HUES48 (cell line): ENCODE results near the gene CENPV.
"Not testable (repeated sequence)": the region's sequence is repeated elsewhere in the genome, so short reads cannot be mapped to it uniquely, and the experiment has no call there.

Experiments
- H3K27ac ChIP-seq: one replicate; pipeline ENCODE4 v1.7.0; 2013; ENCODE audit warnings: low read depth, low read length, inconsistent platforms
- H3K27me3 ChIP-seq: 2 replicates; pipeline ENCODE4 v1.6.1; 2013; ENCODE audit warnings: mild to moderate bottlenecking, low read length; ENCODE audit not compliant: control insufficient read depth, insufficient read depth
- H3K36me3 ChIP-seq: 2 replicates; pipeline ENCODE4 v1.6.1; 2013; ENCODE audit warnings: low read length; ENCODE audit not compliant: control insufficient read depth, insufficient read depth
- H3K4me1 ChIP-seq: 2 replicates; pipeline ENCODE4 v1.6.1; 2013; ENCODE audit warnings: mild to moderate bottlenecking, low read length; ENCODE audit not compliant: control insufficient read depth, insufficient read depth
- H3K4me3 ChIP-seq: 2 replicates; pipeline ENCODE4 v1.5.1; 2013; ENCODE audit warnings: mild to moderate bottlenecking, low read depth, low read length
- H3K9ac ChIP-seq: 2 replicates; pipeline ENCODE4 v1.6.1; 2013; ENCODE audit warnings: mild to moderate bottlenecking, low read depth, low read length, moderate library complexity
- H3K9me3 ChIP-seq: 2 replicates; pipeline ENCODE4 v1.6.1; 2013; ENCODE audit warnings: low read length; ENCODE audit not compliant: control insufficient read depth, insufficient read depth

CENPV gene

GRCh38 chr17:16313139-16314090, 39.9 kb downstream of the CENPV start:
- no peaks in the 10 kb centered on the region for H3K27me3 ChIP-seq
- no peaks in the 10 kb centered on the region for H3K4me1 ChIP-seq
- peaks cover 10% of the 10 kb centered on the region for H3K36me3 ChIP-seq
- 0 out of 2 replicates have a peak, but pooled peaks cover 4% of the 10 kb centered on the region for H3K9me3 ChIP-seq
- no peak overlapping the region for H3K27ac ChIP-seq
- H3K4me3 ChIP-seq: no peak overlapping the region
- H3K9ac ChIP-seq: no peak overlapping the region

GRCh38 chr17:16312061-16312460, 41.2 kb downstream of the CENPV start:
- not testable (repeated sequence) for H3K27me3 ChIP-seq, H3K9ac ChIP-seq, H3K4me1 ChIP-seq, H3K4me3 ChIP-seq, H3K9me3 ChIP-seq, H3K27ac ChIP-seq, H3K36me3 ChIP-seq

- Histone ChIP-seq H3K9me3 (no peaks in the 10 kb centered on the region), H3K4me1 (no peaks in the 10 kb centered on the region), H3K9ac (no peak overlapping the region), H3K27ac (no peak overlapping the region), H3K36me3 (peaks cover 8% of the 10 kb centered on the region; the same call in 1 of the 2 replicates), H3K27me3 (no peaks in the 10 kb centered on the region), H3K4me3 (no peak overlapping the region)
These were observed 47.1 kb downstream of the CENPV start for GRCh38 chr17:16306211-16306610.

DNA sequence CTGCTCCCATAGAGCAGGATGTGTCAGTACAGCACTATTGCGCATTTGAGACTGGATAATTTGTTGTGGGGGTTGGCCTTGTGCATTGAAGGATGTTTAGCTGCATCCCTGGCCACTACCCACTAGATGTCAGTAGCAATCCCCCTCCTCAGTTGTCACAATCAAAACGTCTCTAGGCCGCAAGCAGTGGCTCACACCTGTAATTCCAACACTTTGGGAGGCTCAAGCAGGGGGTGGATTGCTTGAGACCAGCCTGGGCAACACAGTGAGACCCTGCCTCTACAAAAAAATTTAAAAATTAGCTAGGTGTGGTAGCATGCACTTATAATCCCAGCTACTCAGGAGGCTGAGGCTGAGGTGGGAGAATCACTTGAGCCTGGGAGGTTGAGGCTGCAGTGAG, 48.4 kb downstream of the CENPV start:
- Histone ChIP-seq H3K4me1 (no peaks in the 10 kb centered on the region), H3K9me3 (no peaks in the 10 kb centered on the region), H3K9ac (no peak overlapping the region), H3K27me3 (no peaks in the 10 kb centered on the region), H3K36me3 (peaks cover 5% of the 10 kb centered on the region; the same call in 1 of the 2 replicates), H3K27ac (no peak overlapping the region), H3K4me3 (no peak overlapping the region)

GRCh38 chr17:16302856-16303255, 50.4 kb downstream of the CENPV start:
- Histone ChIP-seq H3K4me3 (no peak overlapping the region), H3K36me3 (peaks cover 5% of the 10 kb centered on the region; the same call in 1 of the 2 replicates), H3K27ac (no peak overlapping the region), H3K9ac (no peak overlapping the region), H3K27me3 (no peaks in the 10 kb centered on the region), H3K9me3 (no peaks in the 10 kb centered on the region), H3K4me1 (peaks cover 1% of the 10 kb centered on the region; the same call in 1 of the 2 replicates)

GRCh38 chr17:16301963-16302855, 51.1 kb downstream of the CENPV start:
- Histone ChIP-seq H3K36me3 (peaks cover 5% of the 10 kb centered on the region; the same call in 1 of the 2 replicates), H3K9ac (no peak overlapping the region), H3K4me1 (peaks cover 8% of the 10 kb centered on the region), H3K4me3 (no peak overlapping the region), H3K9me3 (no peaks in the 10 kb centered on the region), H3K27ac (no peak overlapping the region), H3K27me3 (no peaks in the 10 kb centered on the region)

GRCh38 chr17:16300554-16300953, 52.7 kb downstream of the CENPV start:
- no peak overlapping the region for H3K27ac ChIP-seq
- peaks cover 10% of the 10 kb centered on the region for H3K4me1 ChIP-seq
- no peak overlapping the region for H3K4me3 ChIP-seq
- peaks cover 5% of the 10 kb centered on the region; the same call in 1 of the 2 replicates for H3K36me3 ChIP-seq
- H3K27me3 ChIP-seq: no peaks in the 10 kb centered on the region
- no peak overlapping the region for H3K9ac ChIP-seq
- H3K9me3 ChIP-seq: no peaks in the 10 kb centered on the region

GRCh38 chr17:16298140-16298662, 55.1 kb downstream of the CENPV start:
- H3K9ac ChIP-seq: no peak overlapping the region
- peaks cover 5% of the 10 kb centered on the region; the same call in 1 of the 2 replicates for H3K36me3 ChIP-seq
- H3K9me3 ChIP-seq: no peaks in the 10 kb centered on the region
- no peaks in the 10 kb centered on the region for H3K27me3 ChIP-seq
- H3K4me1 ChIP-seq: peaks cover 10% of the 10 kb centered on the region
- peak overlapping the region; percentile 81 for H3K27ac ChIP-seq
- no peak overlapping the region for H3K4me3 ChIP-seq

- no peak overlapping the region for H3K4me3 ChIP-seq
- no peak overlapping the region for H3K9ac ChIP-seq
- H3K27ac ChIP-seq: peak overlapping the region; percentile 81
- peaks cover 5% of the 10 kb centered on the region; the same call in 1 of the 2 replicates for H3K36me3 ChIP-seq
- no peaks in the 10 kb centered on the region for H3K9me3 ChIP-seq
- H3K4me1 ChIP-seq: peaks cover 10% of the 10 kb centered on the region
- H3K27me3 ChIP-seq: no peaks in the 10 kb centered on the region
These were observed 55.7 kb downstream of the CENPV start for GRCh38 chr17:16297367-16298139.

- H3K27me3 ChIP-seq, H3K9me3 ChIP-seq, H3K36me3 ChIP-seq, H3K9ac ChIP-seq, H3K27ac ChIP-seq, H3K4me3 ChIP-seq: not testable (repeated sequence)
- H3K4me1 ChIP-seq: peaks cover 10% of the 10 kb centered on the region
These were observed 57.2 kb downstream of the CENPV start for GRCh38 chr17:16296072-16296471.
